Measurements from ENCODE around the gene SMYD3.

- TF ChIP-seq ASH2L (IDR thresholded peaks at IDR 0.05; ENCODE audit: borderline replicate concordance, low read depth) (no peak), HDGF (IDR thresholded peaks at IDR 0.05) (no peak), RAD21 (IDR thresholded peaks at IDR 0.05; ENCODE audit: insufficient read depth, low read depth, low read length) (no peak), RFX5 (IDR thresholded peaks at IDR 0.05; ENCODE audit: low read depth, low read length) (no peak), BCLAF1 (IDR thresholded peaks at IDR 0.05) (no peak), EZH2 (IDR thresholded peaks at IDR 0.05; ENCODE audit: borderline replicate concordance, control insufficient read depth, low read depth, low read length) (no peak), CHD4 (IDR thresholded peaks at IDR 0.05) (no peak), POLR2AphosphoS5 (IDR thresholded peaks at IDR 0.05; ENCODE audit: low read length) (no peak), CTCF (IDR thresholded peaks at IDR 0.05 in 2 of 3, conservative IDR thresholded peaks at IDR 0.05 in 1 of 3; ENCODE audit: control insufficient read depth in 2 of 3, extremely low read depth in 1 of 3, insufficient read depth in 1 of 3, low read depth in 3 of 3, low read length in 3 of 3) (no peak), HDAC2 (IDR thresholded peaks at IDR 0.05) (no peak), HCFC1 (IDR thresholded peaks at IDR 0.05; ENCODE audit: low read length) (no peak), NFYB (IDR thresholded peaks at IDR 0.05; ENCODE audit: insufficient read depth, low read depth, low read length) (no peak), GABPA (IDR thresholded peaks at IDR 0.05; ENCODE audit: low read depth) (no peak), HSF1 (IDR thresholded peaks at IDR 0.05; ENCODE audit: low read depth, low read length) (no peak)
Measured at GRCh38 chr1:246152986-246153431, 354.1 kb downstream of the SMYD3 start.
